HepG2 (cell line): Measurements from ENCODE around the gene CPSF4. TPM values are rescaled to one million over a fixed set of nuclear protein-coding genes. Genes with fewer than 3 reads are reported as not detected.

ENCODE experiments used
- ATAC-seq: fragments of 200-7000 bp; cut with Tn5 transposase; 3 replicates; pipeline ENCODE4 v1.9.1; 2020; ENCODE audit warnings: mild to moderate bottlenecking, moderate library complexity
- BruUV-seq: library from RNA; stranded (reverse); fragments of 400-500 nt; replicated peaks from 2 replicates; lab custom pipeline; 2021; lab: Mats Ljungman, UMichigan
- CTCF ChIA-PET: fragments of 300-600 bp; formaldehyde crosslinking; extraction: SDS; loops from one replicate; lab custom pipeline; 2021; ENCODE audit warnings: low total read pairs, inconsistent platforms, low intra/inter-chr PET ratio; lab: Yijun Ruan, JAX
- POLR2A ChIA-PET: fragments of 350-600 bp; sonication (Branson Sonifier 250); formaldehyde crosslinking; loops from one replicate; lab custom pipeline; 2020; ENCODE audit warnings: antibody characterized with exemption, inconsistent platforms; lab: Yijun Ruan, JAX
- DNase-seq: peaks from one replicate; pipeline ENCODE4 v3.0.0-alpha.2; 2015; ENCODE audit warnings: low spot score
- FAIRE-seq: peaks from 3 replicates; lab custom pipeline; 2011; peaks lifted over from hg19 to GRCh38; lab: Jason Lieb, UNC
- H2AFZ ChIP-seq: one replicate; pipeline ENCODE4 v1.6.1; 2011; ENCODE audit warnings: low read length, inconsistent platforms
- H3K27ac ChIP-seq: fragments of 300-600 bp; 3 replicates; pipeline ENCODE4 v1.8.0; 2011; ENCODE audit warnings: mixed run types, mild to moderate bottlenecking, mixed read lengths, low read length, inconsistent platforms; ENCODE audit not compliant: insufficient read depth; ENCODE audit errors: extremely low read length
- H3K27me3 ChIP-seq, 2 experiments: fragments of 200-600 bp in 1 of 2; 2 replicates in 1 of 2; 3 replicates in 1 of 2; pipeline versions ENCODE4 v1.6.0 to v1.8.0; 2011; ENCODE audit warnings: low read length in 2 of 2, mild to moderate bottlenecking in 2 of 2, moderate library complexity in 2 of 2, inconsistent platforms in 1 of 2; ENCODE audit not compliant: insufficient read depth in 2 of 2, control insufficient read depth in 1 of 2
- H3K36me3 ChIP-seq, 2 experiments: fragments of 200-600 bp in 1 of 2; replicated peaks in 1 of 2; 2 replicates in 1 of 2; 3 replicates in 1 of 2; pipeline versions ENCODE4 v1.5.1 to v1.8.0; 2011; ENCODE audit warnings: low read length in 2 of 2, inconsistent platforms in 1 of 2; ENCODE audit not compliant: insufficient read depth in 2 of 2, control insufficient read depth in 1 of 2
- H3K4me1 ChIP-seq: 2 replicates; pipeline ENCODE4 v1.5.1; 2012; ENCODE audit warnings: low read length, inconsistent platforms; ENCODE audit not compliant: insufficient read depth
- H3K4me2 ChIP-seq: 2 replicates; pipeline ENCODE4 v1.6.0; 2011; ENCODE audit warnings: low read depth, low read length, inconsistent platforms
- H3K4me3 ChIP-seq, 3 experiments: fragments of 200-600 bp in 1 of 3; sonication (generic), shearing (Covaris generic) in 1 of 3; replicated peaks in 1 of 3; 2 replicates each; pipeline ENCODE4 v1.5.1; 2011 to 2016; ENCODE audit warnings: low read length in 3 of 3, inconsistent platforms in 2 of 3, low read depth in 2 of 3, mild to moderate bottlenecking in 2 of 3, control low read depth in 1 of 3, mixed read lengths in 1 of 3; ENCODE audit not compliant: insufficient read depth in 1 of 3
- H3K79me2 ChIP-seq: one replicate; pipeline ENCODE4 v1.6.1; 2011; ENCODE audit warnings: low read length, inconsistent platforms; ENCODE audit not compliant: insufficient read depth
- H3K9ac ChIP-seq: 2 replicates; pipeline ENCODE4 v1.6.0; 2011; ENCODE audit warnings: mild to moderate bottlenecking, low read depth, low read length, inconsistent platforms; ENCODE audit not compliant: insufficient read depth
- H3K9me3 ChIP-seq: 2 replicates; pipeline ENCODE4 v1.5.1; 2012; ENCODE audit warnings: mild to moderate bottlenecking, low read length
- H4K20me1 ChIP-seq: 2 replicates; pipeline ENCODE4 v1.6.0; 2011; ENCODE audit warnings: inconsistent platforms, mild to moderate bottlenecking, low read length, moderate library complexity; ENCODE audit not compliant: insufficient read depth
- ELF1 ChIP-seq: sonication (generic); formaldehyde crosslinking; IDR thresholded peaks from 2 replicates; pipeline ENCODE4 v1.4.0; 2020; ENCODE audit warnings: missing genetic modification reagents
- RBM22 ChIP-seq: fragments of 200-400 bp; formaldehyde crosslinking; optimal IDR thresholded peaks from 2 replicates; pipeline ENCODE3; 2017; ENCODE audit warnings: mild to moderate bottlenecking, low read length, moderate library complexity
- ZFP62 ChIP-seq: sonication (generic); formaldehyde crosslinking; IDR thresholded peaks from 2 replicates; pipeline ENCODE4 v1.4.0; 2020; ENCODE audit warnings: missing genetic modification reagents
- ZNF83 ChIP-seq: sonication (generic); formaldehyde crosslinking; IDR thresholded peaks from 2 replicates; pipeline ENCODE4 v1.4.0; 2020; ENCODE audit warnings: missing genetic modification reagents, mild to moderate bottlenecking, borderline replicate concordance
- WGBS: methylation state at CpG from one replicate; pipeline ENCODE4 v1.1.6; 2017; ENCODE audit warnings: low lambda C conversion rate; 5-methylcytosine and 5-hydroxymethylcytosine counted together
- in situ Hi-C: cut with HindIII; loops from 2 replicates; pipeline ENCODE4 v1.10.0; 2017; ENCODE audit warnings: low pct_unique_long_range_greater_than_20kb; ENCODE audit not compliant: extremely low pct_ligation_motif_present
- intact Hi-C: fragments of 100-400 bp; cut with micrococcal nuclease; formaldehyde crosslinking; loops from one replicate; pipeline ENCODE4 v1.10.0; 2022; ENCODE audit not compliant: unreplicated experiment
- polyA plus RNA-seq, 8 experiments: library from polyadenylated mRNA; depleted of rRNA in 3 of 8; stranded (reverse) in 7 of 8; unstranded in 1 of 8; fragments of >200 nt; fragmentation: Illumina TruSeq in 4 of 8; extraction: Trizol in 4 of 8; gene quantifications; 2 replicates each; pipeline versions ENCODE4 v1.2.1 to v1.2.3, GENCODE V29; 2011 to 2016; ENCODE audit warnings: low read depth in 4 of 8, missing spikeins in 1 of 8, mixed read lengths in 1 of 8; ENCODE audit not compliant: insufficient read depth in 1 of 8
- total RNA-seq, 5 experiments: library from RNA; depleted of rRNA; stranded (reverse); fragments of >200 nt; fragmentation: Illumina TruSeq; extraction: Trizol; gene quantifications; 2 replicates each; pipeline ENCODE4 v1.2.3, GENCODE V29; 2016; ENCODE audit warnings: low read depth in 1 of 5
- TF ChIP-seq, protein P1 (sequence below): IDR thresholded peaks from 2 replicates; pipeline ENCODE4 v1.6.1; 2016; ENCODE audit warnings: low read depth
- TF ChIP-seq, protein P2 (sequence below): sonication (generic); formaldehyde crosslinking; IDR thresholded peaks from 2 replicates; pipeline ENCODE4 v1.9.0; 2022; ENCODE audit warnings: low read depth, missing genetic modification reagents
- TF ChIP-seq, protein P3 (sequence below): sonication (generic); formaldehyde crosslinking; IDR thresholded peaks from 2 replicates; pipeline ENCODE4 v1.4.0; 2020; ENCODE audit warnings: missing genetic modification reagents
- TF ChIP-seq, protein P4 (sequence below): sonication (generic); formaldehyde crosslinking; IDR thresholded peaks from 2 replicates; pipeline ENCODE4 v1.4.0; 2020; ENCODE audit warnings: missing genetic modification reagents

Gene CPSF4
- total and polyA plus RNA-seq, 2 of the 13 experiments (the other 11 are each of a cell fraction or from before 2014, with no cell fraction given), result 34.1 to 49.6 TPM

DNA sequence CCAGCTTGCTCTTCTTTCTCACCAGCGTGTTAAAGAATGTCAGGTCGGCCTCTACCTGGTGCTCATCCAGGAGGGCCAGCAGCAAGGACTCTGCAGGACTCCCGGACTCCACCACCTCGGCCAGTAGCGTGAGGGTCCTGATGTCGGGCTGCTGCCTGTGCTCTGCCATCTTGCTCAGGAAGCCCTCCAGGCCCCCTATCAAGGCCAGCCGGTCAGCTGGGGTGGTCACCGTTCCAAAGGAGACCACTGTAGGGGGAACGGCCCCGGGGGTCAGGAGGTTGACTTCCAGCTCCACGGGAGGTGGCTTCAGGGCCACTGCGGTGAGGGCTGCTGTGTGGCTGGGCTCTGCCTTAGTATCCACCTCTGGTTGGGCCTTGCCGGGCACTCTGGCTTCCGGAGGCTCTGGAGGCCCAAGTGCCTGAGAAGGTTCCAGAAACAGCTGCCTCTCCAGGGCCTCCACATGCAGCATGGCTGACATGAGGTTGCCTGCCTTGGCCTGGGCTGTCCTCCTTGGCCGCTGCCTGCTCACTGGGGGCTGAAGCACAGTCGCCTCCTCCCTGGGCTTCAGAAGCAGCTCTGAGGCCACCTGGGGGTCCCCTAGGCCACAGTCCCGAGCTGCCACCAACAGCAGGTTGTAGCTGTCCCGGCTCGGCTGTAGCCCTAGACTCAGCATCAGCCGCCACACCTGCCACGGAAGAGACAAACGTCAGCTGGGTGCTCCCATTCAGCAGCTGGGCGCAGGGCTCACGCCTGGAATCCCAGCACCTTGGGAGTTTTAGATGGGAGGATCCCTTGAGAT lies 13.6 kb upstream of the CPSF4 start (continued):
- no peak for TF ChIP-seq ZNF83
- TF ChIP-seq, protein P1, sequence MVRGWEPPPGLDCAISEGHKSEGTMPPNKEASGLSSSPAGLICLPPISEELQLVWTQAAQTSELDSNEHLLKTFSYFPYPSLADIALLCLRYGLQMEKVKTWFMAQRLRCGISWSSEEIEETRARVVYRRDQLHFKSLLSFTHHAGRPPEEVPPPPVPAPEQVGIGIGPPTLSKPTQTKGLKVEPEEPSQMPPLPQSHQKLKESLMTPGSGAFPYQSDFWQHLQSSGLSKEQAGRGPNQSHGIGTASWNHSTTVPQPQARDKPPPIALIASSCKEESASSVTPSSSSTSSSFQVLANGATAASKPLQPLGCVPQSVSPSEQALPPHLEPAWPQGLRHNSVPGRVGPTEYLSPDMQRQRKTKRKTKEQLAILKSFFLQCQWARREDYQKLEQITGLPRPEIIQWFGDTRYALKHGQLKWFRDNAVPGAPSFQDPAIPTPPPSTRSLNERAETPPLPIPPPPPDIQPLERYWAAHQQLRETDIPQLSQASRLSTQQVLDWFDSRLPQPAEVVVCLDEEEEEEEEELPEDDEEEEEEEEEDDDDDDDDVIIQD (CRISPR knock-in tag), result no peak
- TF ChIP-seq, protein P2, sequence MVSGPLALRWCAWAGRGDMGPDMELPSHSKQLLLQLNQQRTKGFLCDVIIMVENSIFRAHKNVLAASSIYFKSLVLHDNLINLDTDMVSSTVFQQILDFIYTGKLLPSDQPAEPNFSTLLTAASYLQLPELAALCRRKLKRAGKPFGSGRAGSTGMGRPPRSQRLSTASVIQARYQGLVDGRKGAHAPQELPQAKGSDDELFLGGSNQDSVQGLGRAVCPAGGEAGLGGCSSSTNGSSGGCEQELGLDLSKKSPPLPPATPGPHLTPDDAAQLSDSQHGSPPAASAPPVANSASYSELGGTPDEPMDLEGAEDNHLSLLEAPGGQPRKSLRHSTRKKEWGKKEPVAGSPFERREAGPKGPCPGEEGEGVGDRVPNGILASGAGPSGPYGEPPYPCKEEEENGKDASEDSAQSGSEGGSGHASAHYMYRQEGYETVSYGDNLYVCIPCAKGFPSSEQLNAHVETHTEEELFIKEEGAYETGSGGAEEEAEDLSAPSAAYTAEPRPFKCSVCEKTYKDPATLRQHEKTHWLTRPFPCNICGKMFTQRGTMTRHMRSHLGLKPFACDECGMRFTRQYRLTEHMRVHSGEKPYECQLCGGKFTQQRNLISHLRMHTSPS, result no peak

DNA sequence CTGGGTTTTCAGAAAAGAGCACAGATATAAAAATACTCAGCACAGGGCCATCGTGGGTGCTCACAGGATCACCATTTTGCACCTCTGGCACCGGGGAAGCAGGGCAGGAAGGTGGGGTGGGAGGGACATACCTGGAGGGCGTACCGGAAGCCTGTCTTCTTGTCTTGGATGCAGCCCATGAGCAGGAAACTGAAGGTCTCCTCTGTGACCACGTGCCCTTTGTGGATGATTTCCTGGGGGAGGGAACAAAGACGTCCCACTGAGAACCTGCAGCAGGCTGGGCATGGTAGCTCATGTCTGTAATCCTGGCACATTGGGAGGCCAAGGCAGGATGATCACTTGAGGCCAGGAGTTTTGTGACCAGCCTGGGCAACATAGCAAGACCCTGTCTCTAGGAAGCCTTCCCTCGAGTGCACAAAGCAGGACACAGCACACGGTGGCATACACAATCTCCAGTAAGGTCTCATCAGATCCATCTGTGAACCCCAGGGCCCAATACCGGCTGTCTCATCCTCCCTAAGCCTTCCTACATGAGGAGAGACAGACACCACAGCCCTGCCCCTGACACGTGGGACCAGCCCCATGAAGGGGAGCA lies 9.7 kb upstream of the CPSF4 start:
- DNase-seq (no peak), FAIRE-seq (no peak), ATAC-seq (no peak)
- in situ Hi-C loops (no loop called here), intact Hi-C loops (no loop called here)
- 96% methylated on average over 5 of the region's 10 CpGs for WGBS
- Histone ChIP-seq H2AFZ (no peak overlapping the region), H4K20me1 (no peaks in the 10 kb centered on the region), H3K4me3 (no peak overlapping the region), H3K4me1 (peaks cover 24% of the 10 kb centered on the region), H3K27me3 (no peaks in the 10 kb centered on the region), H3K36me3 (peaks cover 15 to 34% of the 10 kb centered on the region in 2 experiments), H3K27ac (no peak overlapping the region), H3K9me3 (no peaks in the 10 kb centered on the region), H3K79me2 (no peaks in the 10 kb centered on the region), H3K4me2 (no peak overlapping the region), H3K9ac (no peak overlapping the region)
- POLR2A ChIA-PET, result interaction anchor here (1.1 kb wide), 1 partner anchor 9 kb away, joined by 3 read pairs; the partner anchor contains the start of genes CPSF4 and PTCD1
- BruUV-seq, result no TSS peak
- TF ChIP-seq, protein P3, sequence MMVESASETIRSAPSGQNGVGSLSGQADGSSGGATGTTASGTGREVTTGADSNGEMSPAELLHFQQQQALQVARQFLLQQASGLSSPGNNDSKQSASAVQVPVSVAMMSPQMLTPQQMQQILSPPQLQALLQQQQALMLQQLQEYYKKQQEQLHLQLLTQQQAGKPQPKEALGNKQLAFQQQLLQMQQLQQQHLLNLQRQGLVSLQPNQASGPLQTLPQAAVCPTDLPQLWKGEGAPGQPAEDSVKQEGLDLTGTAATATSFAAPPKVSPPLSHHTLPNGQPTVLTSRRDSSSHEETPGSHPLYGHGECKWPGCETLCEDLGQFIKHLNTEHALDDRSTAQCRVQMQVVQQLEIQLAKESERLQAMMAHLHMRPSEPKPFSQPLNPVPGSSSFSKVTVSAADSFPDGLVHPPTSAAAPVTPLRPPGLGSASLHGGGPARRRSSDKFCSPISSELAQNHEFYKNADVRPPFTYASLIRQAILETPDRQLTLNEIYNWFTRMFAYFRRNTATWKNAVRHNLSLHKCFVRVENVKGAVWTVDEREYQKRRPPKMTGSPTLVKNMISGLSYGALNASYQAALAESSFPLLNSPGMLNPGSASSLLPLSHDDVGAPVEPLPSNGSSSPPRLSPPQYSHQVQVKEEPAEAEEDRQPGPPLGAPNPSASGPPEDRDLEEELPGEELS, result no peak
- no peak for TF ChIP-seq ELF1 (CRISPR knock-in tag)
- no peak for TF ChIP-seq ZFP62
- TF ChIP-seq, protein P4, sequence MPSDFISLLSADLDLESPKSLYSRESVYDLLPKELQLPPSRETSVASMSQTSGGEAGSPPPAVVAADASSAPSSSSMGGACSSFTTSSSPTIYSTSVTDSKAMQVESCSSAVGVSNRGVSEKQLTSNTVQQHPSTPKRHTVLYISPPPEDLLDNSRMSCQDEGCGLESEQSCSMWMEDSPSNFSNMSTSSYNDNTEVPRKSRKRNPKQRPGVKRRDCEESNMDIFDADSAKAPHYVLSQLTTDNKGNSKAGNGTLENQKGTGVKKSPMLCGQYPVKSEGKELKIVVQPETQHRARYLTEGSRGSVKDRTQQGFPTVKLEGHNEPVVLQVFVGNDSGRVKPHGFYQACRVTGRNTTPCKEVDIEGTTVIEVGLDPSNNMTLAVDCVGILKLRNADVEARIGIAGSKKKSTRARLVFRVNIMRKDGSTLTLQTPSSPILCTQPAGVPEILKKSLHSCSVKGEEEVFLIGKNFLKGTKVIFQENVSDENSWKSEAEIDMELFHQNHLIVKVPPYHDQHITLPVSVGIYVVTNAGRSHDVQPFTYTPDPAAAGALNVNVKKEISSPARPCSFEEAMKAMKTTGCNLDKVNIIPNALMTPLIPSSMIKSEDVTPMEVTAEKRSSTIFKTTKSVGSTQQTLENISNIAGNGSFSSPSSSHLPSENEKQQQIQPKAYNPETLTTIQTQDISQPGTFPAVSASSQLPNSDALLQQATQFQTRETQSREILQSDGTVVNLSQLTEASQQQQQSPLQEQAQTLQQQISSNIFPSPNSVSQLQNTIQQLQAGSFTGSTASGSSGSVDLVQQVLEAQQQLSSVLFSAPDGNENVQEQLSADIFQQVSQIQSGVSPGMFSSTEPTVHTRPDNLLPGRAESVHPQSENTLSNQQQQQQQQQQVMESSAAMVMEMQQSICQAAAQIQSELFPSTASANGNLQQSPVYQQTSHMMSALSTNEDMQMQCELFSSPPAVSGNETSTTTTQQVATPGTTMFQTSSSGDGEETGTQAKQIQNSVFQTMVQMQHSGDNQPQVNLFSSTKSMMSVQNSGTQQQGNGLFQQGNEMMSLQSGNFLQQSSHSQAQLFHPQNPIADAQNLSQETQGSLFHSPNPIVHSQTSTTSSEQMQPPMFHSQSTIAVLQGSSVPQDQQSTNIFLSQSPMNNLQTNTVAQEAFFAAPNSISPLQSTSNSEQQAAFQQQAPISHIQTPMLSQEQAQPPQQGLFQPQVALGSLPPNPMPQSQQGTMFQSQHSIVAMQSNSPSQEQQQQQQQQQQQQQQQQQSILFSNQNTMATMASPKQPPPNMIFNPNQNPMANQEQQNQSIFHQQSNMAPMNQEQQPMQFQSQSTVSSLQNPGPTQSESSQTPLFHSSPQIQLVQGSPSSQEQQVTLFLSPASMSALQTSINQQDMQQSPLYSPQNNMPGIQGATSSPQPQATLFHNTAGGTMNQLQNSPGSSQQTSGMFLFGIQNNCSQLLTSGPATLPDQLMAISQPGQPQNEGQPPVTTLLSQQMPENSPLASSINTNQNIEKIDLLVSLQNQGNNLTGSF, result no peak
- no peak for TF ChIP-seq RBM22
- CTCF ChIA-PET, result no interaction called here
